ENCODE data around the gene ATOSB.

DNA sequence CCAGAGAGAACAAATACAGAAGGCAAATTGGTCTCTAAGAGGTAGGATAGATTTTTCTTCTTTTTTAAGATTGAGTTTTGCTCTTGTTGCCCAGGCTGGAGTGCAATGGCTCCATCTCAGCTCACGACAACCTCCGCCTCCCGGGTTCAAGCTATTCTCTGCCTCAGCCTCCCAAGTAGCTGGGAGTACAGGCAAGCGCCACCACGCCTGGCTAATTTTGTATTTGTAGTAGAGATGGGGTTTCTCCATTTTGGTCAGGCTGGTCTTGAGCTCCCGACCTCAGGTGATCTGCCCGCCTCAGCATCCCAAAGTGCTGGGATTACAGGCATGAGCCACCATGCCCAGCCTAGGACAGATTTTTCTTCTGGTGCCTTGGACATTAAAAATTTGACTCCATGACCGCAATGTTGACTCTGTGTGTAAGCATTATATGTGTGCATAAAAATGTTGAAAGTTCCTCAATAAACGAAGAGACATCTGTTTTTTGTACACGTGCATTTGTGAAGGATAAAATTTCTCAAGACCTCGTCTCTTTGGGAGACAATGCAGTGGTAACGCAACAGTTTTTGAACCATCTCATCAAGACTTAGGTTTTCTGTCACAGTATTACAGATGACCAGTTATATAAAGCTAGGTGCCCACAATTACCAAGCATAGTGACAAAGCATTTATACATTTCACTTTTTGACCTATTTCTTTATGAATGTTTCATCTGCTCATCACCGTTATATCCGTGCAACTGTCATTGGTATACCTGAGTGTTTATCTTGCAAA is 60.6 kb downstream of the ATOSB start:
- TF ChIP-seq, protein P1, sequence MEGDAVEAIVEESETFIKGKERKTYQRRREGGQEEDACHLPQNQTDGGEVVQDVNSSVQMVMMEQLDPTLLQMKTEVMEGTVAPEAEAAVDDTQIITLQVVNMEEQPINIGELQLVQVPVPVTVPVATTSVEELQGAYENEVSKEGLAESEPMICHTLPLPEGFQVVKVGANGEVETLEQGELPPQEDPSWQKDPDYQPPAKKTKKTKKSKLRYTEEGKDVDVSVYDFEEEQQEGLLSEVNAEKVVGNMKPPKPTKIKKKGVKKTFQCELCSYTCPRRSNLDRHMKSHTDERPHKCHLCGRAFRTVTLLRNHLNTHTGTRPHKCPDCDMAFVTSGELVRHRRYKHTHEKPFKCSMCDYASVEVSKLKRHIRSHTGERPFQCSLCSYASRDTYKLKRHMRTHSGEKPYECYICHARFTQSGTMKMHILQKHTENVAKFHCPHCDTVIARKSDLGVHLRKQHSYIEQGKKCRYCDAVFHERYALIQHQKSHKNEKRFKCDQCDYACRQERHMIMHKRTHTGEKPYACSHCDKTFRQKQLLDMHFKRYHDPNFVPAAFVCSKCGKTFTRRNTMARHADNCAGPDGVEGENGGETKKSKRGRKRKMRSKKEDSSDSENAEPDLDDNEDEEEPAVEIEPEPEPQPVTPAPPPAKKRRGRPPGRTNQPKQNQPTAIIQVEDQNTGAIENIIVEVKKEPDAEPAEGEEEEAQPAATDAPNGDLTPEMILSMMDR (IDR thresholded peaks at IDR 0.05; ENCODE audit: poor library complexity) = no peak
- TF ChIP-seq EZH2phosphoT487 (IDR thresholded peaks at IDR 0.05; ENCODE audit: low read depth, severe bottlenecking, unreplicated experiment) = no peak

All from hepatocyte (in vitro differentiated cells).